ENCODE measurements around the gene WWOX.

Gene WWOX

GRCh38 chr16:78759596-78759995, 660.1 kb downstream of the WWOX start:
- DNase-seq: no peak

DNA sequence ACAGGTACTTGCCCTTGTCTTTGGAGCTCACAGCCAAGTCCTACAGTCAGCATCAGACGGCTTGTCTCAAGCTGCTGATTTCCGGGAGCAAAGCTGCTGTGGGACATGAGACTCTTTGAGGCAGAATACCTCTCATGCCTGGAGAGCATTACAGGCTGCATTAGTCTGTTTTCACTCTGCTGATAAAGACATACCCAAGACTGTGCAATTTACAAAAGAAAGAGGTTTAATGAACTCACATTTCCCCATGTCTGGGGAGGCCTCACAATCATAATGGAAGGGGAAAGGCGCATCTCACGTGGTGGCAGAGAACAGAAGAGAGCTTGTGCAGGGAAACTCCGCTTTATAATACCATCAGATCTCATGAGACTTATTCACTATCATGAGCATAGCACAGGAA, 661.2 kb downstream of the WWOX start:
- no peak for DNase-seq

DNA sequence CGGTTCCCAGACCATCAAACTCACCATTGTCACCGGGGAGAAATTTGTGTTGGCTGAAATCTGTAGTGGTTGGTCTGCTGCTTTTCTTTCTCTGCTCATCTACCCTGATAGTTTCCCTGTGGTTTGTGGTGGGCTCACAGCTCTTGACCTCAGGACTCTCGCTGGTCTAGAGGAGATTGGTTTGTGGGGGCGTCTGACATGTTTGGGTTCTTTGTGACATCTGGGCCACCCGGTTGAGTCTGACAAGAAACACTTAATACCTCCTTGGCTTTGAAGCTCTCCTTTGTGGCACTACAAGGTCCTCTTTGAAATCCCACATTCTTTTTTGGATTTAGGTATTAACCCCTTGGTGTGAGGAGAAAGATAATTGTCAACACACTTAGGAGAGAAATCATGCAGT, 662.0 kb downstream of the WWOX start:
- DNase-seq: no peak

DNA sequence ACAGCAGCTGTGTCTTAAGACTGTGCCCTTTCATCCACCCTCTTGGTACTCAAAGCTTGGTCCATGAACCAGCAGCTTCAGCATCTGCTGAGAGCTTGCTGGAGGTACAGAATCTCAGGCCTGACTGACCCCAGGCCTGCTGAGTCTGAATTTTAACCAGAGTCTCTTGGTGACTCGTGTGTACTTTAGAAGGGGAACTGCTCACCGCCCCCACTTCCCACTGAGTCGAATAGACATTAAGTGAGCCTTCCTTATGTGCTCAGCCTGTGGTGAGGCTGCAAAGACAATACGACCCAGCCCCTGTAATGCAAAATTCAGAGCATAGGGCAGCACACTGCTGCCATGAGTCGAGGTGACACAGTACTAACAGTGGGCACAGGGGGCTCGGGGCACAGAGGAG, 662.8 kb downstream of the WWOX start:
- no peak for DNase-seq

DNA sequence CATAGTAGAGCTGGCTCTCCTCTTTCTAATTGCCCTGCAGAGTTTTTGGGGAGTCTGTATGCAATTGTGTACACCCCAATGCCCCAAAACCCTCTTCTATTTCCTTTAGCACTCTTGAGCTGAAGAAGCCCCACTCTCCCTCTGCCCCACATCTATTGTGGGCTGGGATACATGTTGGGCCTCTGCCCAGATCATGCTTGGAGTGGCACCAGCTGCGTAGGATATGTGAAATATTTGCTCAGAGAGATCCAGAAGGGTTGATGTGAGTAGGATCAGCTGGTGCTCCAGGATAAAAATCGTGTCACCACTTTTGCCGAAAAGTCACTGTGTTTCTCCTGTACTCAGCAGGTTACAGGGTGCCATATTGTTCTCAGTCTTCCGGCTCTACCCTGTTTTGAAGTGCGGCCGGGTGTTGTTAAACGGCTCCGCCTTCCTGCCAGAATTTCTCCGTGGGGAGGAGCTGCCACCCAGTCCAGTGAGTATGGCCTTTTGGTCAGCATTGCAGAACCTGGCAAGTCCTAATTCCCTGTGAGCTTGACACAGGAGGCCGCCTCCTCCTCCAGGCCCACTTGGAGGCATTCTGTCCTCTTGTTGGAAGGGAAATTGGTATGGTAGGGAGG, 664.5 kb downstream of the WWOX start:
- DNase-seq: no peak

- no peak for DNase-seq
Measured at GRCh38 chr16:78764478-78764877, 665.0 kb downstream of the WWOX start.

DNA sequence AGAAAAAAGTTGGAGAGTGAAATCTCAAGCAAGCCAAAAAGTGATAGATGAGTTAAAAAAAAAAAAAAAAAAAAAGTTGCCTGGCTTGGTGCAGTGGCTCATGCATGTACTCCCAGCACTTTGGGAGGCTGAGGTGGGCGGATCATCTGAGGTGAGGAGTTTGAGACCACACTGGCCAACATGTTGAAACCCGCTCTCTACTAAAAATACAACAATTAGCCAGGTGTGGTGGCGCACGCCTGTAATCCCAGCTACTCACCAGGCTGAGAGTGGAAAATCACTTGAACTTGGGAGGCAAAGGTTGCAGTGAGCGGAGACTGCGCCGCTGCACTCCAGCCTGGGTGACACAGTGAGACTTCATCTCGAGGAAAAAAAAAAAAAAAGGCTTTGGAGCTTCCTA, 668.8 kb downstream of the WWOX start:
- DNase-seq: peak; percentile 31

GRCh38 chr16:78768718-78769117, 669.3 kb downstream of the WWOX start:
- no peak for DNase-seq

GRCh38 chr16:78770353-78771091, 671.1 kb downstream of the WWOX start:
- peak; percentile 32 for DNase-seq

GRCh38 chr16:78773291-78773702, 673.8 kb downstream of the WWOX start:
- DNase-seq: no peak

- DNase-seq: no peak
Measured at GRCh38 chr16:78773706-78774105, 674.3 kb downstream of the WWOX start.

GRCh38 chr16:78775161-78775561, 675.7 kb downstream of the WWOX start:
- DNase-seq: no peak

GRCh38 chr16:78778101-78779004, 678.9 kb downstream of the WWOX start:
- no peak for DNase-seq

GRCh38 chr16:78780808-78781207, 681.4 kb downstream of the WWOX start:
- no peak for DNase-seq

- DNase-seq: no peak
Measured at GRCh38 chr16:78782572-78782971, 683.1 kb downstream of the WWOX start.

GRCh38 chr16:78783570-78784079, 684.2 kb downstream of the WWOX start:
- DNase-seq: no peak

DNA sequence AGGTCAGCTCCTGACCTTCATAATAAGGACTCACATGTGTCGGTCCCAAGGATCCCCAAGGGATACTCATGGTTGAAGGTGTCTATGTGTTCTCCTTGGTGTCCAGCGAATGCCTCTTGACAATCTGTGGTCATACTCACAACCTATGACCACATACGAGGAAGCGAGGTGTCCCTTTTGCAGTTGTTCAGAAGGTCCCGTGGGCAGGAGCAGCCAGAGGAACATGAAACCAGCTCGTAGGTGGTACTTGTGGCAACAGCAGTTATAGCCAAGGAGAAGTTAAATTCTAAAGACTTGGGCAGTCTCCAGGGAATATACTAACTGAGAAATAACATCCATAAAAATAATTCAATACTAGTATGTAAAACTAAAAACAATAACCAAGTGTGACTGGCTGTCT, 685.3 kb downstream of the WWOX start:
- no peak for DNase-seq

GRCh38 chr16:78785218-78785617, 685.8 kb downstream of the WWOX start:
- no peak for DNase-seq

DNA sequence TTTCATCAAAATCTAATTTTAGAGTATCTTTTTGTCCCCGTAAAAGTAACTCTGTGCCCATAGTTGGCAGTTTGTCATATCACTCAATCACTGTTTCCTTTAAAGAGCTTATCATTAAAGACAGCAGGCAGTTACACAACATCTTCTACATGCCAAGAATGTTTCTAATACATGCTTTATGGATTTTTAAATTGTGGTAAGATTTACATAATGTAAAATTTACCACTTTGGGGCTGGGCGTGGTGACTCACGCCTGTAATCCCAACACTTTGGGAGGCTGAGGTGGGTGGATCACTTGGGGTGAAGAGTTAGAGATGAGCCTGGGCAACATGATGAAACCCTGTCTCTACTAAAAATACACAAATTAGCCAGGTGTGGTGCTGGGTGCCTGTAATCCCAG, 687.2 kb downstream of the WWOX start:
- no peak for DNase-seq

DNA sequence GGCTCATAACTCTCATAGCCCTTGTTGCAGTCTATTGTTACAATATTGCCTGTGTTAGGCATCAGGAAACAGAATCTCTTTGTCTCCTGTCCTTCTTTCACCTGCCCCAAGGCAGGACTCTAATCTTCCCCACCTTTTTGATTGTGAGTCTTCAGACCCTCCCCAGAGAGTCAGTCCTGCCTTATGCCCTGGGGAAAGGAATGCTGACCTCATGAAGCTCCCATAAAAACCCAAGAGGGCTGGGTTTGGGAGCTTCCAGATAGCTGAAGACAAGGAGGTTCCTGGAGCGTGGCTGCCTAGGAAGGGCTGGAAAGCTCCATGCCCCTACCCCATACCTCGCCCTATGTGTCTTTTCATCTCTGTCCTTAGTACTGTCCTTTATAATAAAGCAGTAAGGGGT, 688.8 kb downstream of the WWOX start:
- no peak for DNase-seq

DNA sequence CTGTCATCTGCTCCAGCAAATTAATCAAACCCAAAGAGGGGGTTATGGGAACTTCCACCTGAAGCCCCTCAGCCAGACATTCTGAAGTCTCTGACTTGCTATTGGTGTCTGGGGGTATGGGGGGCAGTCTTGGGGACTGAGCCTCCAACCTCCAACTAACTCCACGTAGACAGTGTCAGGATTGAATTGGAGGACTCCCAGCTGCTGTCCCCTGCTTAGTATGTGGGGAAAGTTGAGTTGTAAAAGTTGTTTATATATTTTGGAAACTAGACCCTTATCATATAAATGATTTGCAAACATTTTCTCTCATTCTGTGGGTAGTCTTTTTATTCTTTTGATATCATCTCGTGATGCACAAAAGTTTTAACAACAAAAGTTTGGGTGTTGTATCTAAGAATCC, 689.2 kb downstream of the WWOX start:
- no peak for DNase-seq

DNA sequence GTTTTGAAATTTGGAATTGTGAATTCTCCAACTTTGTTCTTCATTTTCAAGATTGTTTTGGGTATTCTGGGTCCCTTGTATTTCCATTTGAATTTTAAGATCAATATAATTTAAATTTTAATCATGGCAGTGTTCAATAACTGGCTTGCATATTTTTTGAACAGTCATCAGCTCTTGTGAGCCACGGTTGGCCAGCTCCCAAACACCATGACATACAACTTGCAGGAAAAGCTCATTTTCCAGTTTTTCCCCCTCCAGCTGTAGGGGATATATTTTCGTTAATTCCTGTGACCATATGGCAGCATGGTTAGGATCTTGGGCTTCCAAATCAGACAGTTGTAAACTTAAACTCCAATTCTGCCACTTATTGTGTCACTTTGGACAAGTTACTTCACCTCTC, 690.1 kb downstream of the WWOX start:
- DNase-seq: no peak

DNA sequence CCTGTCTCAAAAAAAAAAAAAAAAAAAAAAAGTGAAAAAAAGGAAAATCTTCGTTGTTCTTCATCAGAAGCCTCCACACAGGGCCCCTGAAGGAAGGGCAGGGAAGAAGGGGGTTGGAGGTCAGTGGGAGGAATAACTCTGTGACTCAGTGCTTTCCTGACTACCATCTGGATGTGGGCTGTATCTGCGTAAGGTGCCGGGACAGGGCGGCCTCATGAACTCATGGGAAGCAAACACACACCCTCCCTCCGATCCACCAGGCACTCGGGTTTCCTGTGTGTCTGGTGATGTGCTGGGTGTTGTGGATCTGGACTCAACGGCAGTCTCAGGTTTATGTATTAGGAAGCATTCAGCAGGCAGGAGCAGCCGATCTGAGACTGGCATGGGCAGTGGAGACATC, 691.6 kb downstream of the WWOX start:
- no peak for DNase-seq

- no peak for DNase-seq
Measured at GRCh38 chr16:78791926-78792325, 692.5 kb downstream of the WWOX start.

Data from NCI-H1436 (cell line).